Nephron progenitor cell (in vitro differentiated cells): ENCODE results near the gene SULT1C3.
"Not testable (repeated sequence)": the region's sequence is repeated elsewhere in the genome, so short reads cannot be mapped to it uniquely, and the experiment has no call there.

Experiments used
- DNase-seq: peaks from one replicate; pipeline ENCODE4 v3.0.0; 2021
- H3K27ac Mint-ChIP-seq: 2 replicates; pipeline ENCODE4 v1.8.0; 2021; ENCODE audit warnings: mild to moderate bottlenecking, moderate library complexity, mixed read lengths
- H3K27me3 Mint-ChIP-seq: 2 replicates; pipeline ENCODE4 v1.8.0; 2021; ENCODE audit warnings: mild to moderate bottlenecking, low read depth, mixed read lengths; ENCODE audit not compliant: poor library complexity
- H3K36me3 Mint-ChIP-seq: 2 replicates; pipeline ENCODE4 v1.8.0; 2021; ENCODE audit warnings: low read depth, mixed read lengths
- H3K4me1 Mint-ChIP-seq: 2 replicates; pipeline ENCODE4 v1.8.0; 2021; ENCODE audit warnings: mixed read lengths
- H3K4me3 Mint-ChIP-seq: 2 replicates; pipeline ENCODE4 v1.8.0; 2021; ENCODE audit warnings: mild to moderate bottlenecking, moderate library complexity, mixed read lengths
- H3K9me3 Mint-ChIP-seq: 2 replicates; pipeline ENCODE4 v1.8.0; 2021; ENCODE audit warnings: mild to moderate bottlenecking, moderate library complexity, mixed read lengths
- TF ChIP-seq, protein P1 (sequence below): fragments of 200-600 bp; sonication (generic); IDR thresholded peaks from 2 replicates; pipeline ENCODE4 v1.5.0; 2021; ENCODE audit warnings: antibody characterized with exemption

Gene SULT1C3

DNA sequence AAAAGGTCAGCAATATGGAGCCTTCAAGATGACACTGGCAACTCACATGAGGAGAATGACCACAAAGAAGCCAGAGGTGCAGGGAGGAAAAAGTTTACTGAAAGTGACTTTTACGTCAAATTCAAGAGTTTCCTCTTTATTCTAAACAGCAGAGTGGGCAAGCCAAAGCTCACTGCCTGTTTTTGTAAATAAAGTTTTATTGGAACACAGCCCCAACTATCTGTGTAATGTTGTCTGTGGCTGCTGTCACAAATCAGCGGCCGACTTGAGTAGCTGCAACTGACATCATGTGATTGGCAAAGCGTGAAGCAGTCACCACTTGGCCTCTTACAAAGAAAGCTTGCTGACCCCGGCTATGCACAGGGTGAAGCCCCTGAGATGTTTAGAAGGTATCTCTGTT is 39.7 kb downstream of the SULT1C3 start:
- Mint-ChIP-seq H3K27ac (peak overlapping the region; percentile 88), H3K36me3 (peaks cover 12% of the 10 kb centered on the region), H3K4me3 (no peak overlapping the region), H3K4me1 (peaks cover 23% of the 10 kb centered on the region), H3K9me3 (peaks cover 36% of the 10 kb centered on the region), H3K27me3 (peaks cover 7% of the 10 kb centered on the region)
- TF ChIP-seq, protein P1, sequence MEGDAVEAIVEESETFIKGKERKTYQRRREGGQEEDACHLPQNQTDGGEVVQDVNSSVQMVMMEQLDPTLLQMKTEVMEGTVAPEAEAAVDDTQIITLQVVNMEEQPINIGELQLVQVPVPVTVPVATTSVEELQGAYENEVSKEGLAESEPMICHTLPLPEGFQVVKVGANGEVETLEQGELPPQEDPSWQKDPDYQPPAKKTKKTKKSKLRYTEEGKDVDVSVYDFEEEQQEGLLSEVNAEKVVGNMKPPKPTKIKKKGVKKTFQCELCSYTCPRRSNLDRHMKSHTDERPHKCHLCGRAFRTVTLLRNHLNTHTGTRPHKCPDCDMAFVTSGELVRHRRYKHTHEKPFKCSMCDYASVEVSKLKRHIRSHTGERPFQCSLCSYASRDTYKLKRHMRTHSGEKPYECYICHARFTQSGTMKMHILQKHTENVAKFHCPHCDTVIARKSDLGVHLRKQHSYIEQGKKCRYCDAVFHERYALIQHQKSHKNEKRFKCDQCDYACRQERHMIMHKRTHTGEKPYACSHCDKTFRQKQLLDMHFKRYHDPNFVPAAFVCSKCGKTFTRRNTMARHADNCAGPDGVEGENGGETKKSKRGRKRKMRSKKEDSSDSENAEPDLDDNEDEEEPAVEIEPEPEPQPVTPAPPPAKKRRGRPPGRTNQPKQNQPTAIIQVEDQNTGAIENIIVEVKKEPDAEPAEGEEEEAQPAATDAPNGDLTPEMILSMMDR = no peak
- DNase-seq = no peak

DNA sequence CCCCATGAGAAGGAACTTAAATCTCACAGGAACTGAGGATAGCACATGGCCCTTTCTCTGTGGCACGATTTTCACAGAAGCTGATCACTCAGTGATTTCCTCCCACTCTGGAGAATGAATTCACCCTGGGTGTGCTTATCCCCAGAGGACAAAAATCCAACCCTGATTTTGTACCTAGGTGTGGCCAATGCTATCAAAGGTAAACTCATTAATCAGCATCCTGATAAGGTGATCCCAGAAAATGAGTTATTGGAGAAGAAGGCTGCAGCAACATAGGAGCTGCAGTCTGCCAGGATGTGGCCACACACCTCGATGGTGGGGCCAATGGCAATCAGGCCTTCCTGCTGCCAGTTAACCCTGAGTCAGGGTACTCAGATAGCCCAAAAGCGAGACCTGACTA is 40.7 kb downstream of the SULT1C3 start:
- H3K9me3 Mint-ChIP-seq = peaks cover 37% of the 10 kb centered on the region
- peaks cover 22% of the 10 kb centered on the region for H3K36me3 Mint-ChIP-seq
- peaks cover 32% of the 10 kb centered on the region for H3K4me1 Mint-ChIP-seq
- H3K27ac Mint-ChIP-seq = peak overlapping the region; percentile 41
- TF ChIP-seq, protein P1 = no peak
- no peak overlapping the region for H3K4me3 Mint-ChIP-seq
- DNase-seq = no peak
- peaks cover 7% of the 10 kb centered on the region for H3K27me3 Mint-ChIP-seq

DNA sequence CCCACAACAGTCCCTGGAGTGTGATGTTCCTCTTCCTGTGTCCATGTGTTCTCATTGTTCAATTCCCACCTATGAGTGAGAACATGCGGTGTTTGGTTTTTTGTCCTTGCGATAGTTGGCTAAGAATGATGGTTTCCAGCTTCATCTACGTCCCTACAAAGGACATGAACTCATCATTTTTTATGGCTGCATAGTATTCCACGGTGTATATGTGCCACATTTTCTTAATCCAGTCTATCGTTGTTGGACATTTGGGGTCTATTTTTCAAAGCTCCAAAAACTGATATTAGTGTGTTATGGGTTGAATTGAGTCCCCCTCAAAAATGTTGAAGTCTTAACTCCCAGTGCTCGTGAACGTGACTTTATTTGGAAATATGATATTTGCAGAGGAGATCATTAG is 44.8 kb downstream of the SULT1C3 start:
- peaks cover 18% of the 10 kb centered on the region for H3K36me3 Mint-ChIP-seq

DNA sequence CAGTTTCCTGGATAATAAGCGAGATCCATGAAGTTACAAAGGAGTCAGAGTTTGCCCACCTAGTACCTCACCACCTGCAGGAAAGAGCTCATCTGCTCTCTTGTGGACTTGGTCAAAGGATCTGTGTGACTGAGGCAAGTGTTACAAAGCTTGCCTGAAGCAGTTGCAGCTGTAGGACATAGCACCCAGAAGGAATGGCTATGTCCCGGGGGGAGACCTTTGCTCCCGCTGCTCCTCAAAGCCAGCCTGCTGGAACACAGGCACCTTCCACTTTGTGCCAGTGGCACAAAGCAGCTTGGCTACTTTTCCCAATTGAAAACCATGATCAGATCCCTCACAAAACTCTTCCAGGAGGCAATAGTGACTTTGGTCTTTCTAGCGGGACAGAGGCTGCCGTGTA is 45.8 kb downstream of the SULT1C3 start:
- H3K27ac Mint-ChIP-seq = no peak overlapping the region

More for the DNA sequence above, 44.8 kb downstream of the SULT1C3 start:
- Mint-ChIP-seq H3K4me1 (peaks cover 63% of the 10 kb centered on the region), H3K9me3 (peaks cover 29% of the 10 kb centered on the region)
- H3K27me3 Mint-ChIP-seq, H3K4me3 Mint-ChIP-seq, H3K27ac Mint-ChIP-seq, DNase-seq: not testable (repeated sequence)

DNA sequence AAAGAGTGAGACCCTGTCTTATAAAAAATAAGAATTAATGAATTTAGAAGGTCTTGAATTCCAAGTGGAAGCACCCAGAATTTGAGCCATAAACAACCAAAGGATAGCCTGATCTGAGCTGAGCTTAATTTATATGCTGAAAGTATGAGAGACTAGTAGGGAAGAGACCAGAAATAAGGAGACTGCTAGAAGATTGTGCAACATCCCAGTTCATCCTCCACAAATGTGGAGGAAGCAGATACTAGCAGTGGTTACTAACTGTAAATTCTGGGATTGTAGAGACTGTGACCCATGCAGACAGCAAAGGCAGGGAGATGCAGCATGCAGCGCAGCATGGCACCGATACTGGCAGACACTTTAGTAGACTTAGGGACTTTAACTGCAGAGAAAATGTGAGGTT is 47.4 kb downstream of the SULT1C3 start:
- Mint-ChIP-seq H3K27me3 (peaks cover 9% of the 10 kb centered on the region), H3K9me3 (peaks cover 35% of the 10 kb centered on the region), H3K4me1 (peaks cover 66% of the 10 kb centered on the region), H3K27ac (peak overlapping the region; percentile 98), H3K4me3 (peak overlapping the region; percentile 75), H3K36me3 (peaks cover 32% of the 10 kb centered on the region)
- DNase-seq = no peak
- TF ChIP-seq, protein P1 = no peak

More for the DNA sequence above, 45.8 kb downstream of the SULT1C3 start:
- no peak for DNase-seq
- Mint-ChIP-seq H3K9me3 (peaks cover 29% of the 10 kb centered on the region), H3K4me3 (no peak overlapping the region), H3K27me3 (peaks cover 3% of the 10 kb centered on the region), H3K36me3 (peaks cover 18% of the 10 kb centered on the region), H3K4me1 (peaks cover 62% of the 10 kb centered on the region)
- TF ChIP-seq, protein P1 = no peak

DNA sequence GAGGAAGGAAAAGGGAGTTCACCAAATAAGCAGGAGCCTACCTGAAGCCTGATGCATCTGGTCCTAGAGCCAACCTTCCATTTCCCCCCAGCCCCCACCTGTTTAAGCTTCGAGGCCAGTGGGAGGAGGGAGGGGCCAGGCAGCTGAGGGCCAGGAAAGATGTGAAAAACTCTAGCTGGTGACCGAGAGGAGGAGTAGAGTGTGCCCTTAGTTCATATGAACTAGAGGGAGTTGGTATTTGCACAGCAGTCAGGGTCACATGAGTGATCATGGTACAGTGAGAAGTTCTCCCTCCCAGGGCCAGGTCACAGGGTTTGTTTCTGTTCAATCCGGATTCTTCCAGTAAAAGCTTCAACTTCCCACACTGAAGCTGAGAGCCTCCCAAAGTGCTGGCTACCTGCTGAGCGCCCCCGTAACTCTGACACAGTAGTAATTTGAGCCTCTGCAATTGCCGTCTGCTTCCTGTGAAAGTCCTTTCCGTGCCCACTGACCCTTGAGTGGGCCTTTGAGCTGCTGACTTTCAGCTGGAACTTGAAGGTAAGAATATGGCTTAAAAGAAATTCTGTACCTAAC is 48.9 kb downstream of the SULT1C3 start, which contains the start of gene SULT1C2:
Gene SULT1C2 (plus strand): TSS at position 362 of the 573 bp plus-strand sequence. CDS start 4,773 bp downstream, outside the sequence.
- Mint-ChIP-seq H3K4me1 (peaks cover 70% of the 10 kb centered on the region), H3K4me3 (peak within 1 kb of the TSS; percentile 75), H3K9me3 (peaks cover 24% of the 10 kb centered on the region), H3K27me3 (peaks cover 7% of the 10 kb centered on the region), H3K36me3 (peaks cover 37% of the 10 kb centered on the region), H3K27ac (peak within 1 kb of the TSS; percentile 98)
- peak; percentile 63 for DNase-seq
- TF ChIP-seq, protein P1 = no peak
